GM19372 (cell line): ENCODE results near the gene PHF20.
"Not testable (repeated sequence)": the region's sequence is repeated elsewhere in the genome, so short reads cannot be mapped to it uniquely, and the experiment has no call there.

ENCODE experiments used
- ATAC-seq: cut with Tn5 transposase; IDR thresholded peaks from one replicate; pipeline ENCODE4 v1.9.1; 2021; ENCODE audit warnings: mild to moderate bottlenecking, low read depth, moderate library complexity; ENCODE audit not compliant: unreplicated experiment

The PHF20 gene

DNA sequence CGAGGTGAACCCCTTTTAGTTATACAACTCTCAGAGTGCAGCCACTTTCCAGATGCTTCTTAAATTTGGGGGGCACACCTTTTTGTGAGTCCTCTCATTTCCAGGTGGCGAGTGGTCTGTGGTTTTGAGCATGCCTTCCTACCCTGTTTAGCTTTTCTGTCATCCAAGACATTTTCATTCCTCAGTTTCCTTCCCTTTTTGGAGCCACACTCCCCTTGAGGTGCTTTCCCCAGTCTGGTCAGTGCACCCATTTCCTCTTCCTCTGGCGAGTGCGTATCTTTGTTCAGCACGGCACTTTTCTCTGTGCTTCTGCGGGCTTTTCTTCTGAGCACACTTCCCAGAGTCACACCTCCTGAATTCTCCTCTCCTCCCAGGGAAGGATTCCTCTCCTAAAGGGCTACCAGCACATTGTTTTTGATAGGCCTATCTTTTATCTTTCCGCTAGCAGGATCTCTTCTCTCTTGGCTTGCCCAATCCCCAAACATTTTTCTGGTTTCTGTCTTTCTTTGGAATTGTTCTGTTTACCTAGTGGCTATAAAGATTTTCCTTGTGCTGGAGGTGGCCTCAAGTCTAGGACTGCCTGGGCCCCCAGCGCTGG, 1.4 kb downstream of the PHF20 start:
- no peak for ATAC-seq

DNA sequence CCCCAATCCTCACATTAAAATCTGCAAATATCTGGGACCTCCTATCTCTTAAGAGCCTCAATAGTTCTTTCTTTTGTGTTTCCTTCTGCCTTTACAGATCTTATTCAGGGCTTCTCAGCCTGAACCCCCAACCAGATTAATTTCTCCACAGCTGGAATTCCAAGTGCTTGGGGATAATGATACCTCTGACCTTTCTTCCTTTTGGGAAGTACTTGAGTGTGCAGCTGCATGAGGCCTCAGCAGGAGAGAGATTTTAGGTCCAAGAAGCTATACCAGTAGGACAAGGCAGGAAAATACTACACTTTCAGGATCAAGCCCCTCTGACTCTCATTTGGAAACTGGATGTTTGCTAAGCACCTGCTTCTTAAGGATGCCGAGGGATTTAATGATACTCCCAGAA, 2.6 kb downstream of the PHF20 start:
- no peak for ATAC-seq

GRCh38 chr20:35776513-35777101, 4.8 kb downstream of the PHF20 start:
- no peak for ATAC-seq

DNA sequence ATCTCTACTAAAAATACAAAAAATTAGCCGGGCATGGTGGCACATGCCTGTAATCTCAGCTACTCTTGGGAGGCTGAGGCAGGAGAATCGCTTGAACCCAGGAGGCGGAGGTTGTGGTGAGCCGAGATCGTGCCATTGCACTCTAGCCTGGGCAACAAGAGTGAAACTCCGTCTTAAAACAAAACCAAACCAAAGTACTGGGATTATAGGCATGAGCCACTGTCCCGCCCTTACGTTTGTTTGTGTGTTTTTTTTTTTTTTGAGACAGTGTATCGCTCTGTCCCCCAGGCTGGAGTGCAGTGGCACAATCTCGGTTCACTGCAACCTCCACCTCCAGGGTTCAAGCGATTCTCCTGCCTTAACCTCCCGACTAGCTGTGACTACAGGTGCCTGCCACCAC, 12.0 kb downstream of the PHF20 start:
- not testable (repeated sequence) for ATAC-seq

GRCh38 chr20:35785541-35785940, 13.7 kb downstream of the PHF20 start:
- ATAC-seq = not testable (repeated sequence)

DNA sequence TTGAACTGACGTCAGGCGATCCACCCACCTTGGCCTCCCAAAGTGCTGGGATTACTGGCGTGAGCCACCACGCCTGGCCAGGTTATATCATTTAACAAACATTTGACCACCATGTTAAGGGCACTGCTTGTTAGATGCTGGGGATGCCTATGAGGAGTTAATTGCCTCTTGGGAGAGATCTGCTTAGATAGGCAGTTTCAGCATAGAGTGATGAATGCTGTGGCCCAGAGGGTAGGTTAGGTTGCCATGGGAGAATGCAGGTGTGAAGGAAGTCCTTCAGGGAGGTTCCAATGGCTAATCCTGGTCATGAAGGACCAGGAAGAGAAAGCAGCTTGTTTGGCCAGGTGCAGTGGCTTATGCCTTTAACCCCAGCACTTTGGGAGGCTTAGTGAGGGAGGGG, 17.0 kb downstream of the PHF20 start:
- no peak for ATAC-seq

DNA sequence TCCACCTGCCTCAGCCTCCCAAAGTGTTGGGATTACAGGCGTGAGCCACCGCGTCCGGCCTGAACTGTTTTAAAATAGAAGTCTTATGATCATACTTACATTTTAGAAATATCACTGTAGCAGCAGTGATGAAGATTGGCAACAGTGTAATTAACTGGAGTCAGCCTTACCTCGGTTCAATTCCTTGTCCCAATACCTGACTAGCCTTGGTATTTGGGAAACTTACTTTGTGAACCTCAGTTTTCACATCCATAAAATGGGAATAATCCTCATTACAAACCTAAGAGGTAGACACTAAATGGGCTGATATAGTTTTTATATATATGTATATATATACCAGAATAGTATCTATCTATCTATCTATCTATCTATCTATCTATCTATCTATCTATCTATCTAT, 19.3 kb downstream of the PHF20 start:
- no peak for ATAC-seq

- ATAC-seq = no peak
Observed at GRCh38 chr20:35791821-35792220, 20.0 kb downstream of the PHF20 start.

DNA sequence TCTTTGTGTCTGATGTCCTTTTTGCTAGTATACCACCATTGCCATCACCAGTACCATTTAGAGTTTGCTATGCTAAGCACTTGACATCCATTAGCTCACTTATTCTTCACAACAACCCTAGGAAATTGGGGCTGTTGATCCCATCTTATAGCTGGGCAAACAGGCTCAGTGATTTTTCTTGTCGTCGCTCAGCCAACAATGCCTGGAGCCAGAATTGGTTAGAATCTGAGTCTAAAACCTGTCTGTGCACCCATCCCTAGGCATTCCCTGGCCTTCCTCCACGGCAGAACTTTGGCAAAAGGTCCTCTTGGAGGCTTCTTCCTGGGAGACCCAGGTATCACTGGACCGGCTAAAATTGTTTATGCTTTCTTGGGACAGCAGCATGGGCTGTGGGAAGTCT, 20.9 kb downstream of the PHF20 start:
- ATAC-seq = no peak

DNA sequence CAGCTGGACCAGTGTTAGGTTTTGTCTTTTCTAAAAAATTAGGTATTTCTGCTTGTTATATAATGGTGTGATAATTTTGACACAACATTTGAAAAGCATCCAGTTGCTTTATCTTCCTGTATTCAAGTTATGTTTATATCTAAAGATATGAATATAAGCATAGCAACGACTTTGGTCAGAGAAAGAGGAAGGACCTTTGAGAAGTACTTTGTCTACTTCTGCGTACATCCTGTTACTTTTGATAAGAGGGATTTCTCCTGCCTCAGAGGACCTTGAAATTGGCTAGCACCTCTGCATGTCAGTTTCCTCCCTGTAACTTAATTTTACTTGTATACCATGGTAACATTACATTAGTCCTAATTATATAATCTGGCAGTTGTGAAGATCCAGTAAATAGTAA, 24.8 kb downstream of the PHF20 start:
- no peak for ATAC-seq

DNA sequence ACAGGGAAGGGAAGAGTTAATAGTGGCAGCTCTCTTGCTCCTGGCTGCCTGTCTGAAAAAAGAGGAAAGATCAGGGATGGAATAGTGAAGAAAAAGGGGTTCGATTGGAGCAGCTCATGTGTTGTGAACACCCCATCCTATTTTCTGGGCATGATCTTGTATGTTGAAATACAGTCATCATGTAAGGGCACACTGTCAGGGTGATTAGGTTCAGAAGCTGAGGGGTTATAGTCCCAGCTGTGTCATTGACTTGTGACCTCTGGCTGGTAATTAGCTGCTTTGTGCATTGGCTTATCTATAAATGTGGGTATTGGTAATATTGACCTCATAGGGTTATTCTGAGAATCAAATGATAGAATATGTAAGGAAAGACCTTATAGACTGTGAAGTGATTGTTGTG, 30.1 kb downstream of the PHF20 start:
- ATAC-seq = no peak

GRCh38 chr20:35806075-35806474, 34.3 kb downstream of the PHF20 start:
- ATAC-seq = no peak

- no peak for ATAC-seq
Observed at GRCh38 chr20:35807877-35808276, 36.1 kb downstream of the PHF20 start.

DNA sequence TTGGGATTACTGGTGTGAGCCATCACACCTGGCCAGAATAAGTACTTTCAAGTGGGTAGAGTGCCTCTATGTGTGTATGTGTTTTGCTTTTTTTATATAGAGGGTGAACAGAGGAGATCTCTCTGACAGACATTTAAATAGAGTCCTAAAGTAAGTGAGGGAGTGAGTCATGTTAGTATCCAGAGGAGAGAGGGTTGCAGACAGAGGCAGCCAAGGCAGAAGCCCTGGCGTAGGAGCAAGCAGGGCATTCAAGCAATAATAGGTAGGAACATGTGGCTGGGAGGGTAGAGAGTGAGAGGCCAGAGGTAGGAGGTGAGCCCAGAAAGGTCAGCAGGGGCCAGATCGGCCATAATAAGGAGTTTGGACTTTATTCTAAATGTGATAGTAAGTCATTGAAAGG, 48.9 kb downstream of the PHF20 start:
- ATAC-seq = no peak

DNA sequence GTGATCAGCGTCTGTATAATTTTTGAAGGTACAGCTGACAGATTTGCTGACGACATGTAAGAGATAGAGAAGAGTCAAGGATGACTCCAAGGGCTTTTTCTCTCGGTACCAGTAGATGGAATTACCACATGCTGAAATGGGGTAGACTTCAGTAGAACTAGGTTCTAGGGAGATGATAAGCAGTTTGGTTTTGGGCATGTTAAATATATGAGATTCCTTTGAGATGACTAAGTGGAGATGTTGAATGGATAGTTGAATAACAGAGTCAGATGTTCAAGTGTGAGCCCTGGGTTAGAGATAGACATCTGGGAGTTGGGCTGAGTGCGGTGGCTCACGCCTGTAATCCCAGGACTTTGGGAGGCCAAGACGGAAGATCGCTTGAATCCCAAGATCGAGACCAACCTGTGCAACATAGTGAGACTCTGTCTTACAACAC, 50.0 kb downstream of the PHF20 start:
- ATAC-seq = no peak

- no peak for ATAC-seq
Observed at GRCh38 chr20:35823147-35823546, 51.3 kb downstream of the PHF20 start.

DNA sequence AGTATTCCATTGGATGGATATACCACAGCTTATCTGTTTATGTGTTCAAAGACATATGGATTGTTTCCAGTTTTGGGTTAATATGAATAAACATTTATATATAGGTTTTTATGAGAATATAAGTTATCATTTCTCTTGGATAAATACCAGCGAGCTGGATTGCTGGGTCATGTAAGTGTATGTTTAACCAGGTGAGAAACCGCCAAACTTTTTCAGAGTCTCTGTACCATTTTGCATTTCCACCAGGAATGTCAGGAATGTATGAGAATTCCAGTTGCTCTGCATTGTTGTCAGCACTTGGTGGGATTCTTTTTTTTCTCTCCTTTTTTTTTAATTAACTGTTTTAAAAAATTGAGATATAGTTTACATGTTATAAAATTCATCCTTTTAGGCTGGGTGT, 52.1 kb downstream of the PHF20 start:
- ATAC-seq = no peak

- no peak for ATAC-seq
Observed at GRCh38 chr20:35826397-35826998, 54.7 kb downstream of the PHF20 start.

DNA sequence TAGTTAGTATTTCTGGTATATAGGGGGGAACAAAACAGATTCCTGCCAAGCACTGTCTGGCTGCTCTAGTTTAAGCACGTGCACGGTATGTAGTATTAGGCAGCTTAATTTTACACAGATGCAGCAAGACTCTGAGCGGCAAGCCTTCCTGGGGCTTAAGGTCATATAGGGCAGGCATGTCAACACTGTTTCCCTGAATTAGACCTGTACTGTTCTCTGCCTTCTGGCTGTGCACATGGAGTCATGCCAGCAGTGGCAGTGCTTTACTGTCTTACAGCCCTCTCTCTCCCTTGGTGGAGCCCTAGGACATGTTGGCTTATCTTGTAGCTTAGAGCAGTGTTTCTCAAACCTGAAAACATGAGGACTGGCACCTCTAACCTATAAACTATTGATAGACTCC, 56.6 kb downstream of the PHF20 start:
- ATAC-seq = no peak

GRCh38 chr20:35828916-35829315, 57.1 kb downstream of the PHF20 start:
- no peak for ATAC-seq

DNA sequence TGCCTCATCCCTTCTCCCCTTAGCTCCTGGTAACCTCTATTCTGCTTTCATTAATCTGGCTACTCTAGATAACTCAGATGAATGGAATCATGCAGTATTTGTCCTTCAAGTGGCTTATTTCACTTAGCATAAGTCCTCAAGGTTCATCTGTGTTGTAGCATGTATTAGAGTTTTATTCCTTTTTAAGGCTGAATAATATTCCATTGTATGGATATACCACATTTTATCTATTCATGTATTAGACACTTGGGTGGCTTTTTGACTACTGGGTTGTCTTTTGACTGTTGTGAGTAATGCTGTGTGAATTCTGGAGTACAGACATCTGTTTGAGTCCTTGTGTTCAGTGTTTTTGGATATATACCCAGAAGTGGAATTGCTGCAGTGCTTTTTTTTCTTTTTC, 58.4 kb downstream of the PHF20 start:
- no peak for ATAC-seq

- ATAC-seq = no peak
Observed at GRCh38 chr20:35831029-35831428, 59.2 kb downstream of the PHF20 start.
